Activated CD4-positive, alpha-beta T cell treated with anti-CD3 and anti-CD28 coated beads, Interleukin-2, amount 50 U/mL, for 24 hours (primary cell): Measurements from ENCODE around the gene FFAR1.
"Not testable (repeated sequence)": the region's sequence is repeated elsewhere in the genome, so short reads cannot be mapped to it uniquely, and the experiment has no call there.

Source experiments
- DNase-seq, 2 donors: peaks; one replicate each; pipeline ENCODE4 v3.0.0-alpha.2; 2020; ENCODE audit warnings: low read depth in 1 of 2, low spot score in 1 of 2

The FFAR1 gene

DNA sequence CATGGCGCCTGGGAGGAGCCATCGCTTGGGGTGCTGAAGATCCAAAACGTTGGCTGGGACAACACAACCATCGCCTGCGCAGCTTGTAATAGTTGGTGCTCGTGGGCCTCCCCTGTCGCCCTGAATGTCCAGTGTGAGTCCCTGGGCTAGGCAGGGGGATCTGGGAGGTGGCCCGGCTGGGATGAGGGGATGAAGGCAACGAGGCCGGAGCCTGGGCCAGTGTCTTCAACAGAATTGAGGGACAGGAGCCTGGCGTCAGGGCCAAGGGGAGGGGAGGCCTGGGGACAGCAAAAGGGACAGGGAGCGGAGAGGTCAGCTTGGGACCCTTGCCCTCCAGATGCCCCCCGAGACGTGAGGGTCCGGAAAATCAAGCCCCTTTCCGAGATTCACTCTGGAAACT, 6.7 kb upstream of the FFAR1 start:
- DNase-seq: no peak

DNA sequence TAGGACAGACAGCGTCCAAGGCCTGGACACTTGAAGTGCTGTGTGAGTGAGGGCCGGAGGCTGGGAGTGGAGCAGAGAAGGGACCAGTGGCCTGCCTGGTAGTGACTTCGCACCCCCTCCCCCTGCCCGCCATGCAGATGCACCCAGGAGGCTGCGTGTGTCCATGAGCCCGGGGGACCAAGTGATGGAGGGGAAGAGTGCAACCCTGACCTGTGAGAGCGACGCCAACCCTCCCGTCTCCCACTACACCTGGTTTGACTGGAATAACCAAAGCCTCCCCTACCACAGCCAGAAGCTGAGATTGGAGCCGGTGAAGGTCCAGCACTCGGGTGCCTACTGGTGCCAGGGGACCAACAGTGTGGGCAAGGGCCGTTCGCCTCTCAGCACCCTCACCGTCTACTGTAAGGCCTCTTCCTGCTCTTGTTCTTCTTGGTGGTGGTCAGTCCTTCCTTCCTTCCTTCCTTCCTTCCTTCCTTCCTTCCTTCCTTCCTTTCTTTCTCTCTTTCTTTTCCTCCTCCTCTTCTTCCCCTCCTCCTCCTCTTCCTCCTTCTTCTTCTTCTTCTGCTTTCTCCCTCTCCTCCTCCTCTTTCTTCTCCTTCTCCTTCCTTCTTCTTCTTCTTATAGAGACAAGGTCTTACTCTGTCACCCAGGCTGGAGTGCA, 6.0 kb upstream of the FFAR1 start:
- no peak for DNase-seq

DNA sequence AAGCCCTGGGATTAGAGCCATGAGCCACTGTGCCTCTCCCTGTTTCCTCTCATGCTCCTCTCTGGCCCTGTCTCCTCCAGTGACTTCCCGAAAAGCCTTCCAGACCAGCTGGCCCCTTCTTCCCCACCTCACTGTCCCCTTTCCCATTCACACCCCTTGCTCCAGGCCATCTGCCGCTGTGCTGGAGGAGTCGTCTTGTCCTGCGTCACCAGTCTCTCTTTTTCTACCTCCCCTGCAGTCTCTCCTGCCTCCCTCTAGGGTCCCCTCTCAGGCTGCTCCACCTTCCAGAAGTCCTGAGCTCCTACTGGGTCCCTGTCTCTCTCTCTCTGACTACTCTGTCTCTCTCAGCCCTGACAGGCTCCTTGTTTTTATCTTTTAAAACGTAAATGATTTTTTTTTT, 5.3 kb upstream of the FFAR1 start:
- no peak for DNase-seq

DNA sequence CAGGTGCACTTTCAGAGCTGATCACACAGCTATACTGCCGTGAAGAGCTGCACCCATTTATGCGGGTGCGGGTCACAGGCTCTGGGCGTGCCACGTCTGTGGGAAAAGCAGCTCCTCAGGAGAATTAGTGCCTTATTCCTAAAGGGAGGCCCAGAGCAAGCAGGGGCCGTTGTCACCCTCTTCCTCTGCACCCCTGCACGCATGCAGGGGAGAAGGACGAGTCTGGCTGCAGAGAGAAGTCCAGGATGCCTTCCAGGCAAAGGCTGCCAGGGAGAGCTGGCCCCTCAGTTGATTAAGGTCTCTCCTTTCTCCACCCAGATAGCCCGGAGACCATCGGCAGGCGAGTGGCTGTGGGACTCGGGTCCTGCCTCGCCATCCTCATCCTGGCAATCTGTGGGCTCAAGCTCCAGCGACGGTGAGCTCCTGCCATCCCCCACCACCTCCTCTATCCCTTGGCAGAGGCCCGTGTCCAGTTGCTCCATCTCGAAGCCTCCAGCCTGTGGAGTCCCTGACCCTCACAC, 3.1 kb upstream of the FFAR1 start:
- no peak for DNase-seq

DNA sequence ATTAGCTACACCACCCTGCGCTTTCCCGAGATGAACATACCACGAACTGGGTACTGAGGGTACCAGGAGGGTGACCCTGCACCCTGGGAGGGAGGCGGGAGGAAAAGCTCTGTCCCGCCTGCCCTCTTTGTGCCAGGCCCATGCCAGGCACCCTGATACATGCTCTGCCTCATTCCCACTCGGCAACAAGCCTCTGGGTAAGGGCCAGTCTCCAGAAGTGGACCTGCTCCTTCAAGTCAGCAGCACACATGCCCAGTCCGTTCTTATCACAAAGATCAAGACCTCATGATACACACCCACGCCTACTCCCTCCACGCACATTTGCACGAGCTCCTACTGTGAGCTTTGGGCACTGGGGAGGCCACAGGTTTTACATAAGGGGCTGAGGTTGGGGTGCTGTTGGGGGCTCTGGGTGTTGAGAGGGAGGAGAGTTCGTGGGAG, 2.0 kb upstream of the FFAR1 start:
- no peak for DNase-seq

DNA sequence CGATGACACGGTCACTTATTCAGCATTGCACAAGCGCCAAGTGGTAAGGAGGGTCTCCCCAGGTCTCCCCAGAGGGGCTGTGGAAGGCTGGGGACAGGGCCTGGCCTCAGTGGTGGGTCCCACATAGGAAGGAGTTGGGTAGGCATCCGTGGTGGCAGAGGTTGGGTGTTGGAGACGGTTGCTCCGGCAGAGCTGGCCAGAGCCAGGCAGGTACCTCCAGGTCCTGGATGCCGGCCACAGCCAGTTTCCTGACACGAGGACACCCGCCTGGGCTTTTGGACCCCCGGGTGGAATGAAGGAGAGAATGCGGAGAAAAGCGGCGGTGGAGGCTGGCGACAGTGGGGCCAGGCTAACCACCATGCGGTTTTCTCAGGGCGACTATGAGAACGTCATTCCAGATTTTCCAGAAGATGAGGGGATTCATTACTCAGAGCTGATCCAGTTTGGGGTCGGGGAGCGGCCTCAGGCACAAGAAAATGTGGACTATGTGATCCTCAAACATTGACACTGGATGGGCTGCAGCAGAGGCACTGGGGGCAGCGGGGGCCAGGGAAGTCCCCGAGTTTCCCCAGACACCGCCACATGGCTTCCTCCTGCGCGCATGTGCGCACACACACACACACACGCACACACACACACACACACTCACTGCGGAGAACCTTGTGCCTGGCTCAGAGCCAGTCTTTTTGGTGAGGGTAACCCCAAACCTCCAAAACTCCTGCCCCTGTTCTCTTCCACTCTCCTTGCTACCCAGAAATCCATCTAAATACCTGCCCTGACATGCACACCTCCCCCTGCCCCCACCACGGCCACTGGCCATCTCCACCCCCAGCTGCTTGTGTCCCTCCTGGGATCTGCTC, 1.3 kb upstream of the FFAR1 start:
- DNase-seq: peak in 1 of 2 donors; percentile 37

DNA sequence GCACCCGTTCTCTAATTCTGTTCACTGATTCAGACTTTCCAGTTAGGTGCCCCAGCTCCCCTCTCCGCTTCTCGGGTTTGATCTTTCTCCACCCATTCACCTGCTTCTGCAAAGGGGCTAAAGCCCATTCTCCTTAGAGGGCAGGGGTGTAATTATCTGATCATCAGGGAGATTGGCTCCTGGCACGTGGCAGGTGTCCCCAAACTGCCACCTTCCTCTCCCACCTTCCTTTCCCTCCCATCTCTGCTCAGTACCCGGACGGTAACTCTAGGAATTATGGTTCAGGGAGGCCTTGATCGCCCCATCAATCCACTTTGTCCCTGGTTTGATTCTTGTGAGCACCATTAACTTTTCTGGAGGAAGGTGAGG, 212 bp downstream of the FFAR1 start:
- no peak for DNase-seq

DNA sequence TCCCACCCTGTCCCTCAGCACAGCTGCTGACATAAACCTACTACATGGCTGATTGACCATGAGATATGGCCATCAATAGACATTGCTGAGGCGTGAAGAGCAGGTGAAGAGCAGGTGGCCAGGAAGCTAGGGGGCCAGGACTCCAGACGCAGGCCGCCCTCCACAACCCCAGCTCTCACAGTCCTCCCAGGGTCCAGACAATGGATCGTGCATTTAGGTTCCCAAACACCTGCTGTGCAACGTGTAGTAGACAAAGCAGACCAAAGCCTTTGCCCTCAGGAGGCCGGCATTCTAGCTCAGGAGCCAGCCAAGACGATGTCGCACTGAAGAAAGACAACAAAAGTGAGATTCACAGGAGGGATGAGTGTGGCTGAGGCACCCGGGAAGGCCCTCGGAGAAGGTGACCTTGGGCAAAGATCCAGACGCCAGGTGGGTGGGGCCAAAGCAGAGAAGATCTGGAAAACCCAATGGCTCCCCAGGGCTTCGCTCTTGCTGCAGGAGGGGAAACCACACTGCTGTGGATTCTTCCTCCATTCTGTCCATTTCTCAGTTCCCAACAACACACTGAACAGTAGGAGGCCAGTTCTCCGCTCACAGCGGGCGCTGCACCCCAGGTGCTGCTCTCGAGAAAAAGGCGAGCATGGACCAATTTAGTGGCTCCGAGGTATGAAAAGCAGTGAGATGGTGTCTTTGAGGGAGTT, 1.4 kb downstream of the FFAR1 start:
- DNase-seq: no peak

DNA sequence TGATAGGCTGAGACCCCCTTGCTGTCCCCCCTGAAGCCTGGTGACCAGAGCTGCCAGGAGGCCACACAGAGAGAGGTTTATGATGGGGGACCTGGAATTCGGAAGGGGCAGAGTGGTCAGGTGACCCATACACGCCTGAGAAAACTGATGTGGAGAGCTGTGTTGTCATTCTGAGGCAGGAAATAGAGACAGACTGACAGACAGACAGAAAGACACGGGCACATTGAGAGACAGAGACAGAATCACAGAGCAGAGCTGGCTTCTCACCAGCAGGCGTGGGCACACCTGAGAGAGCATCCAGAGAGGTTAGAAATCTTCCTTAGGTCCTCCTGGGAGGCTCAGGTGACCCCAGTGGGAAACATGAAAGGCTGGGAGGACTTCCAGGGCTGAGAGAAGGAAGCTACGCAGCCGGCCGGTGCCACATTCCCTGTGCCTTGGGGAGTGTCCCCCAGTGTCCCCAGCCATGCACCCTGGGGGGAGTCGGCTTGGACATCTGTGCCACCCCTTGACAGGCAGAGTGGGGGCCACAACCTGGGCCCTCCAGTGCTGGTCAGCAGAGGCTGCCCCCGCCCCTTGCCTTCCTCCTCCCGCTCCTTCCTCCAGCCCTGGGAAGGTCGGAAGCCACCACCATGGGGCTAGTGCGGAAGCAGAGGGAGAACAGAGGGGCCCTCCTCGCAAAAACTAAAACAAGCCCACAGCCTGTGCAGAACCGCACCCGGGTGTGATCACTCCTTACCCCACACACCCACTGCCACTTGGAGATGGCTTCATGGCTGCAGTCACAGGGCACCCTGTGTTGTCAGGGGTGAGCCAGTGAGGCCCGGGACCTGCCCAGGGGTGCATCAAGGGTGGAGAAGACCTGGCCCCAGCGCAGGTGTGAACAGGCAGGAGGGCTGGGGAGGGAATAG, 2.2 kb downstream of the FFAR1 start:
- no peak for DNase-seq

DNA sequence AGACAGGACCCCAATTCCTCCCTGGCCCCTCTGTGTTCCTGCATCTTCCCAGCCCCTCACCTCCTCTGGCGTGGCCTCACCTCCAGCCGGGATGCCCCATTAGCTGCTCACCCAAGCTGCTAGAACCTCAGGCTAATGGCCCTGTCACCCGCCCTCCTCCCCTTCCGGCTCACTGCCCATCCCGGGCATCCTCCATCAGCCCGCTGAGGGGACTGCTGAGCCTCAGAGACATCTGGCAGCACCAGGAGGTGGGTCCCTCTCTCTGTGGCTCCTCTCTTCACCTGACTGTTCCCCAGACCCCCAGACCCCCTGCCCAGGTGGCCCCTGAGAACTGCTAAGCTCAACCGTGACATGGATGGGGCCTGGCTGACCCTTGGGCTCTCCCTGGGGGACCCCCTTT, 2.9 kb downstream of the FFAR1 start:
- DNase-seq: no peak

DNA sequence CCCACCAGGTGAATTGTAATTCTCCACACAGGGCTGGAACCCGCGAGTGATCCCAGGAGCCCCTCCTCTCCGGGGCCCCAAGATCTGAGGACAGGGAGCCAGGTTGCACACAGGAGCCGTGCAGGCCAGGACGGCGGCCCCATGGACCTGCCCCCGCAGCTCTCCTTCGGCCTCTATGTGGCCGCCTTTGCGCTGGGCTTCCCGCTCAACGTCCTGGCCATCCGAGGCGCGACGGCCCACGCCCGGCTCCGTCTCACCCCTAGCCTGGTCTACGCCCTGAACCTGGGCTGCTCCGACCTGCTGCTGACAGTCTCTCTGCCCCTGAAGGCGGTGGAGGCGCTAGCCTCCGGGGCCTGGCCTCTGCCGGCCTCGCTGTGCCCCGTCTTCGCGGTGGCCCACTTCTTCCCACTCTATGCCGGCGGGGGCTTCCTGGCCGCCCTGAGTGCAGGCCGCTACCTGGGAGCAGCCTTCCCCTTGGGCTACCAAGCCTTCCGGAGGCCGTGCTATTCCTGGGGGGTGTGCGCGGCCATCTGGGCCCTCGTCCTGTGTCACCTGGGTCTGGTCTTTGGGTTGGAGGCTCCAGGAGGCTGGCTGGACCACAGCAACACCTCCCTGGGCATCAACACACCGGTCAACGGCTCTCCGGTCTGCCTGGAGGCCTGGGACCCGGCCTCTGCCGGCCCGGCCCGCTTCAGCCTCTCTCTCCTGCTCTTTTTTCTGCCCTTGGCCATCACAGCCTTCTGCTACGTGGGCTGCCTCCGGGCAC, 3.9 kb downstream of the FFAR1 start:
- DNase-seq: no peak

DNA sequence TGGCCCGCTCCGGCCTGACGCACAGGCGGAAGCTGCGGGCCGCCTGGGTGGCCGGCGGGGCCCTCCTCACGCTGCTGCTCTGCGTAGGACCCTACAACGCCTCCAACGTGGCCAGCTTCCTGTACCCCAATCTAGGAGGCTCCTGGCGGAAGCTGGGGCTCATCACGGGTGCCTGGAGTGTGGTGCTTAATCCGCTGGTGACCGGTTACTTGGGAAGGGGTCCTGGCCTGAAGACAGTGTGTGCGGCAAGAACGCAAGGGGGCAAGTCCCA, 4.4 kb downstream of the FFAR1 start:
- DNase-seq: no peak

DNA sequence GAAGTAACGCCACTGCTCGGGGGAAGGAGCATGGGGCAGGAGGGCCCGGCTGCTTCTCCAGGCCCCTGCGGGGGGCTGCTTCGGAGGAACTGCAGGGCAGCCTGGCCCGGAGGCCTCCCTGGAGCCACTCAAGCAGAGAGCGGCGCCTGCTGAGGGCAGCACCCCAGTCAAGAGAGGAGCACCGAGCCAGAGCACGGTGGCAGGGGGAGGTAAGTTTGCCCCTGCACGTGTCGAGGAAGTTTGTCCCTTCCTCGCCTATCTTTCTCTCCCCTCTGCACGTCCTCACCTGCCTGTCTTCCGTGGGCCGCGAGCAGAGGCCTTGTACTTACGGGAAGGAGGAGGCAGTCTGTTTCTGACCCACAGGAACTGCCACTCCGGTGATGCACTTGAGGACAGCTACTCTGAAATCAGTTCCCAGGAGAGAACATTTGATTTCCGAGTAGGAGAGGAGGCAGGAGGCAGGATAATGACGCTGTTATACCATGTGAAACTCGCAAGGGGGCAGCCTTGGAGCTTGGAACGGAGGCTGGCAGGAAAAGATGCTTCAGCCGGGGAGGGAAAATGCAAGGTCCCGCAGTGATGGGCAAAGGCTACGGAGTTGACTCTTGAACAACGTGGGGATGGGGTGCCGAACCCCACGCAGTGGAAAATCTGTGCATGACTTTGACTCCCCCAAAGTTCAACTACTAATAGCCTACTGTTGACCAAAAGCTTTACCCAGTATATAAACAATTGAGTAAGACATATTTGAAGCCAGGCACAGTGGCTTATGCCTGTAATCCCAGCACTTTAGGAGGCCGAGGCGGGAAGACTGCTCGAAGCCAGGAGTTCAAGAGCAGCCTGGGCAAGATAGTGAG, 5.0 kb downstream of the FFAR1 start:
- peak in 1 of 2 donors; percentile 55 for DNase-seq

DNA sequence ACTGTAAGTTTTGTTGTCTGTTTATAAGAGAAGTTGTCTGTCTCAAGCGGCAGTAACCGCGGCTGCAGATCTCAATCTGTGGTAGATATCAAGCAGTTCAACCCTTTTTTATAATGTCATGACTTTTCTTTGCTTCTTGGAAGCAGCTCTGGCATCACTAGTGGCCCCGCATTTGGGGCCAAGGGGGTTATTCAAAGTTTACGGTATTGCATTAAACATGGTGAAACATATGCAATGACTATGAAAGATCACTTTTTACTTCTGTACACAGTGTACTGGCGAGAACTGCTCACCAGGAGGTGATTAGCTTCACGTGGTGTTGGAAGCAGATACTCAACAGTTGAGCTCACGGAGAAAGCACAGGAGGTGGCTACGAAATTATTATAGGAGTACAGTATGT, 5.9 kb downstream of the FFAR1 start:
- DNase-seq: no peak

DNA sequence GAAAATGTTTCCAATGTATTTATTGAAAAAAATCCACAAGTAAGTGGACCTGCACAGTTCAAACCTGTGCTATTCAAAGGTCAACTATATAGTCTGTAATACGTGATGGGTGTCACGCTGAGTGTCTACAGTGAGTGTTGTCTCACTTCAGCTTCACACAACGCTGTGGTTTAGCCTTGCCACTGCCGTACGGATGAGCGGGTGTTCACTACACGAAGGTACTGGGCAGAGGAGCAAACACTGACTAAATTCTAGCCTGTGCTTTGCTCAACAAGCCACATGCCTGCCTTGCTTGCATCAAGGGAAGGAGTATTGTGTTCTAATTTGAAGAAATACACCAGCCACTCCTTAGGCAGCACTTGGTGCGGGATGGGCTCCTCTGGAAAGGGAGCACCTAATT, 7.2 kb downstream of the FFAR1 start:
- no peak for DNase-seq

DNA sequence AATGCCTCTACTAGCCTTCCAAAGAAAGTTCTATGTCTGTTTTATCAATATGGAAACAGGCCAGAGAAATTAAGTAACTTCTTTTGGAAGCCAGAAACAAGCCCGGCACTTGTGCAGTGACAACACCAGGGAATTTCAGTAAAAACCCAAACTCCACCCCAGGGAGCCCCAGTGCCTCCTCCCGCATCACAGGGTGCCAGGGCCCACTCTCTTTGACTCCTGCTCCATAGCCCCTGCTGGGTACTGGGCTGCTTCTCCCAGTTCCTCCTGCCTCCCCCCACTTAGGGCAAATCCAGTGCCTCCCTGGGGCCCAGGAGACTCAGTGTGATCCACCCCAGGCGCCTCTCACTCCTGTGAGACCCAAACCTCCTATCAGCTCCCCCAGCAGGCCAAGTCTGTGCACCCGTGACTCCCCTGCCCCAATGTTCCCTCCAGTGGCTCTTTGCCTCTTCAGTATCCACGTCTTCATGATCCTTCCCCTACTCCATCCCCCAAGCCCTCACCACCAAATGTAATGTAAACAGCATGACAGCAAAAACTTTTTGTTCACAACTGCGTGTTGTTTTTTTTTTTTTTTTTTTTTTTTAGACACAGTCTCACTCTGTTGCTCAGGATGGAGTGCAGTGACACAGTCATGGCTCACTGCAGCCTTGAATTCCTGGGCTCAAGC, 8.2 kb downstream of the FFAR1 start:
- no peak for DNase-seq

DNA sequence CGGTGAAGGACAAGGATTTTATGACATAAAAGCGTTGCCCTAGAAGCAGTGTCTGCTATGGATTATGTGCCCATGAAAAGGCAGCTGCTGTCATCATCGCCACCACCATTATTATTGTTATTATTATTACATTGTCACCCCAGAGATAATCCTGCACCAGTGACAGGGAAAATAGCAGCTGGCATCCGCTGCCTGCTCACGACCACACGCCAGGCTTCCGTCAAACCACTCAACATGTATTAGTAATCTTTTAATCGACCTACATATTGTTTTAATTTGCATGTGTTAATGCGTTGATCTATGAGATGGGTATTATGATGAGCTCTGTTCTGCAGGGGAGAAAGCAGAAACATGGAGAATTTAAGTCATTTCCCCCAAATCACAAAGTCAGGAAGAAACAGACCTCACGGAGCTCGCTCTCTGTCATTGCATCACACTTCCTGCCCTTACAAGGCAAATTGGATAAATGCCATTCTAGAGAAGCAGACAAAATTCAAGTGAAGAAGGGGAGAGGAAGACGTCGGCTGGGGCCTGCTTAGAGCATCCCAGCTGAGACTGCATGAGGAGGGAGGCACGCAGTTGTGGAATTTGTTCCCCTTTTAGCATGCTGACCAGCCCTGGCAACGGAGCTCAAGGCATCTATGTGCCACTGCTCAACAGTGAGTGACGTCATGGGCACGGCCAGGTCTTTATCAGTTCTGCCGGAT, 10.3 kb downstream of the FFAR1 start, which contains the start of gene FFAR3:
FFAR3 (plus strand) TSS at position 594 of the 707 bp plus-strand sequence. CDS start 431 bp downstream, outside the sequence.
- DNase-seq: no peak

DNA sequence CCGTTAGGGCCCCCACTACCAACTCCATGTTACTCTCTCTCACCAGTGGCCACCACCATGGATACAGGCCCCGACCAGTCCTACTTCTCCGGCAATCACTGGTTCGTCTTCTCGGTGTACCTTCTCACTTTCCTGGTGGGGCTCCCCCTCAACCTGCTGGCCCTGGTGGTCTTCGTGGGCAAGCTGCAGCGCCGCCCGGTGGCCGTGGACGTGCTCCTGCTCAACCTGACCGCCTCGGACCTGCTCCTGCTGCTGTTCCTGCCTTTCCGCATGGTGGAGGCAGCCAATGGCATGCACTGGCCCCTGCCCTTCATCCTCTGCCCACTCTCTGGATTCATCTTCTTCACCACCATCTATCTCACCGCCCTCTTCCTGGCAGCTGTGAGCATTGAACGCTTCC, 11.1 kb downstream of the FFAR1 start:
- not testable (repeated sequence) for DNase-seq
